HEK293 (cell line): Measurements from ENCODE around the gene SRRM1.
A peak's percentile ranks its signal among the peaks of the same experiment; 100 is the strongest.

ENCODE experiments used
- CTCF ChIA-PET: fragments of 350-600 bp; formaldehyde crosslinking; extraction: SDS; loops from one replicate; lab custom pipeline; 2021; ENCODE audit warnings: antibody characterized with exemption; lab: Yijun Ruan, JAX
- POLR2A ChIA-PET: fragments of 300-600 bp; formaldehyde crosslinking; extraction: SDS; loops from one replicate; lab custom pipeline; 2020; ENCODE audit warnings: antibody characterized with exemption, inconsistent platforms; lab: Yijun Ruan, JAX
- H3K27ac ChIP-seq: fragments of 200-500 bp; sonication (Bioruptor generic); 2 replicates; pipeline ENCODE4 v1.5.1; 2014; ENCODE audit warnings: low read depth, low read length, control low read depth, inconsistent platforms; ENCODE audit errors: extremely low read depth
- H3K36me3 ChIP-seq, 2 experiments: fragments of 200-500 bp in 1 of 2; sonication (Bioruptor generic) in 1 of 2; 1 replicate in 1 of 2; 2 replicates in 1 of 2; pipeline ENCODE4 v1.5.1; 2014 to 2017; ENCODE audit warnings: inconsistent platforms in 2 of 2, low read length in 2 of 2; ENCODE audit not compliant: control insufficient read depth in 2 of 2, insufficient read depth in 1 of 2
- H3K4me1 ChIP-seq: fragments of 200-500 bp; sonication (Bioruptor generic); 2 replicates; pipeline ENCODE4 v1.5.1; 2014; ENCODE audit warnings: mild to moderate bottlenecking, low read length, inconsistent platforms; ENCODE audit not compliant: control insufficient read depth, insufficient read depth
- H3K4me3 ChIP-seq: 2 replicates; pipeline ENCODE4 v1.5.1; 2011; ENCODE audit warnings: low read depth, mild to moderate bottlenecking, control low read depth, low read length, moderate library complexity
- H3K9me3 ChIP-seq: fragments of 200-500 bp; sonication (Bioruptor generic); 2 replicates; pipeline ENCODE4 v1.5.1; 2014; ENCODE audit warnings: low read depth, low read length, inconsistent platforms; ENCODE audit not compliant: control insufficient read depth, insufficient read depth
- AEBP2 ChIP-seq: fragments of 450-650 bp; formaldehyde crosslinking; IDR thresholded peaks from 2 replicates; pipeline ENCODE4 v1.5.1; 2016; ENCODE audit warnings: missing biosample characterization, missing genetic modification characterization, borderline replicate concordance
- ATF2 ChIP-seq: fragments of 450-650 bp; formaldehyde crosslinking; IDR thresholded peaks from 2 replicates; pipeline ENCODE4 v1.5.1; 2016; ENCODE audit warnings: missing biosample characterization, missing genetic modification characterization, low read depth
- FEZF1 ChIP-seq: fragments of 450-650 bp; formaldehyde crosslinking; IDR thresholded peaks from 2 replicates; pipeline ENCODE4 v1.5.1; 2016; ENCODE audit warnings: missing biosample characterization, missing genetic modification characterization
- HOXC10 ChIP-seq: sonication (generic); formaldehyde crosslinking; IDR thresholded peaks from 2 replicates; pipeline ENCODE4 v1.8.1; 2023; ENCODE audit warnings: mild to moderate bottlenecking, missing genetic modification reagents
- RBAK ChIP-seq: fragments of 450-650 bp; formaldehyde crosslinking; IDR thresholded peaks from 2 replicates; pipeline ENCODE4 v1.5.1; 2016; ENCODE audit warnings: missing biosample characterization, missing genetic modification characterization
- TRIM28 ChIP-seq: IDR thresholded peaks from 2 replicates; pipeline ENCODE4 v1.6.1; 2011; ENCODE audit warnings: low read length, control low read depth, borderline replicate concordance
- ZBTB17 ChIP-seq: fragments of 450-650 bp; formaldehyde crosslinking; IDR thresholded peaks from 2 replicates; pipeline ENCODE4 v1.5.1; 2016; ENCODE audit warnings: missing biosample characterization, missing genetic modification characterization
- ZNF174 ChIP-seq: fragments of 450-650 bp; formaldehyde crosslinking; IDR thresholded peaks from 2 replicates; pipeline ENCODE4 v1.5.0; 2017; ENCODE audit warnings: missing biosample characterization, mild to moderate bottlenecking, missing genetic modification characterization
- ZNF202 ChIP-seq: fragments of 450-650 bp; formaldehyde crosslinking; IDR thresholded peaks from 2 replicates; pipeline ENCODE4 v1.5.1; 2016; ENCODE audit warnings: missing biosample characterization, missing genetic modification characterization, borderline replicate concordance
- ZNF214 ChIP-seq: fragments of 450-650 bp; formaldehyde crosslinking; IDR thresholded peaks from 2 replicates; pipeline ENCODE4 v1.5.1; 2017; ENCODE audit warnings: missing biosample characterization, mild to moderate bottlenecking, missing genetic modification characterization, borderline replicate concordance
- ZNF266 ChIP-seq: fragments of 450-650 bp; formaldehyde crosslinking; IDR thresholded peaks from 2 replicates; pipeline ENCODE4 v1.5.1; 2016; ENCODE audit warnings: missing biosample characterization, missing genetic modification characterization, low read depth
- ZNF302 ChIP-seq: fragments of 450-650 bp; formaldehyde crosslinking; IDR thresholded peaks from 2 replicates; pipeline ENCODE4 v1.5.1; 2016; ENCODE audit warnings: missing biosample characterization, missing genetic modification characterization, low read depth
- ZNF518A ChIP-seq: fragments of 450-650 bp; formaldehyde crosslinking; conservative IDR thresholded peaks from 2 replicates; pipeline ENCODE4 v1.5.1; 2016; ENCODE audit warnings: low read depth, missing biosample characterization, missing genetic modification characterization
- ZNF610 ChIP-seq: fragments of 450-650 bp; formaldehyde crosslinking; IDR thresholded peaks from 2 replicates; pipeline ENCODE4 v1.5.1; 2016; ENCODE audit warnings: missing biosample characterization, missing genetic modification characterization, borderline replicate concordance
- ZNF623 ChIP-seq: fragments of 450-650 bp; formaldehyde crosslinking; IDR thresholded peaks from 2 replicates; pipeline ENCODE4 v1.5.1; 2016; ENCODE audit warnings: missing biosample characterization, missing genetic modification characterization
- ZNF704 ChIP-seq: fragments of 450-650 bp; formaldehyde crosslinking; IDR thresholded peaks from 2 replicates; pipeline ENCODE4 v1.5.1; 2016; ENCODE audit warnings: missing biosample characterization, missing genetic modification characterization
- ZNF707 ChIP-seq: fragments of 450-650 bp; formaldehyde crosslinking; IDR thresholded peaks from 2 replicates; pipeline ENCODE4 v1.5.1; 2016; ENCODE audit warnings: missing biosample characterization, missing genetic modification characterization
- ZNF785 ChIP-seq: fragments of 450-650 bp; formaldehyde crosslinking; IDR thresholded peaks from 2 replicates; pipeline ENCODE4 v1.5.1; 2016; ENCODE audit warnings: missing biosample characterization, missing genetic modification characterization

SRRM1 gene

GRCh38 chr1:24642481-24643362 is at the start of gene SRRM1 (continued):
- TF ChIP-seq ZNF518A (no peak), ZNF266 (tag by site-specific recombination) (no peak), ZNF302 (tag by site-specific recombination) (no peak), ZNF785 (tag by site-specific recombination) (peak; percentile 41; the same call in 1 of the 2 replicates)
- TF ChIP-seq, all 188 proteins: peak for 51

GRCh38 chr1:24594328-24594598 is 48.8 kb upstream of the SRRM1 start:
- Histone ChIP-seq H3K36me3 (no peaks in the 10 kb centered on the region), H3K4me3 (no peak overlapping the region), H3K4me1 (peaks cover 4% of the 10 kb centered on the region), H3K27ac (no peak overlapping the region), H3K9me3 (no peaks in the 10 kb centered on the region)
- ChIA-PET CTCF (interaction anchor here (0.6 kb wide), 1 partner anchor 44 kb away, joined by 3 read pairs; no protein-coding TSS in a partner anchor), POLR2A (no interaction called here)
- TF ChIP-seq ZNF704 (tag by site-specific recombination) (no peak), TRIM28 (no peak), ZBTB17 (no peak), ATF2 (tag by site-specific recombination) (no peak)

- POLR2A ChIA-PET, result no interaction called here
- H3K4me3 ChIP-seq, result no peak overlapping the region
- CTCF ChIA-PET, result interaction anchor here (0.6 to 1.8 kb wide), 8 partner anchors 9 to 609 kb away, joined by 3 to 20 read pairs (median 4); no protein-coding TSS in a partner anchor
Measured at GRCh38 chr1:24596401-24596880, 46.7 kb upstream of the SRRM1 start.

More at GRCh38 chr1:24596401-24596880, 46.7 kb upstream of the SRRM1 start:
- H3K27ac ChIP-seq, result no peak overlapping the region
- H3K9me3 ChIP-seq, result no peaks in the 10 kb centered on the region
- no peaks in the 10 kb centered on the region for H3K36me3 ChIP-seq
- peaks cover 4% of the 10 kb centered on the region for H3K4me1 ChIP-seq
- TF ChIP-seq ZNF610 (no peak), RBAK (no peak), ZNF174 (no peak), FEZF1 (no peak), HOXC10 (CRISPR knock-in tag) (no peak), ZNF707 (tag by site-specific recombination) (no peak), ZNF202 (tag by site-specific recombination) (no peak), AEBP2 (tag by site-specific recombination) (no peak), ZNF623 (no peak), ZNF214 (tag by site-specific recombination) (no peak)
- TF ChIP-seq, all 188 proteins: peak for 0
